Measurements from ENCODE around the gene NUDCD2. TPM values are rescaled to one million over a fixed set of nuclear protein-coding genes. Genes with fewer than 3 reads are reported as not detected.

NUDCD2 gene
- total and polyA plus RNA-seq, 9 of the 15 experiments (the other 6 are each of a cell fraction or from before 2014, with no cell fraction given): 14.6 to 76.9 (median 32.5) TPM

DNA sequence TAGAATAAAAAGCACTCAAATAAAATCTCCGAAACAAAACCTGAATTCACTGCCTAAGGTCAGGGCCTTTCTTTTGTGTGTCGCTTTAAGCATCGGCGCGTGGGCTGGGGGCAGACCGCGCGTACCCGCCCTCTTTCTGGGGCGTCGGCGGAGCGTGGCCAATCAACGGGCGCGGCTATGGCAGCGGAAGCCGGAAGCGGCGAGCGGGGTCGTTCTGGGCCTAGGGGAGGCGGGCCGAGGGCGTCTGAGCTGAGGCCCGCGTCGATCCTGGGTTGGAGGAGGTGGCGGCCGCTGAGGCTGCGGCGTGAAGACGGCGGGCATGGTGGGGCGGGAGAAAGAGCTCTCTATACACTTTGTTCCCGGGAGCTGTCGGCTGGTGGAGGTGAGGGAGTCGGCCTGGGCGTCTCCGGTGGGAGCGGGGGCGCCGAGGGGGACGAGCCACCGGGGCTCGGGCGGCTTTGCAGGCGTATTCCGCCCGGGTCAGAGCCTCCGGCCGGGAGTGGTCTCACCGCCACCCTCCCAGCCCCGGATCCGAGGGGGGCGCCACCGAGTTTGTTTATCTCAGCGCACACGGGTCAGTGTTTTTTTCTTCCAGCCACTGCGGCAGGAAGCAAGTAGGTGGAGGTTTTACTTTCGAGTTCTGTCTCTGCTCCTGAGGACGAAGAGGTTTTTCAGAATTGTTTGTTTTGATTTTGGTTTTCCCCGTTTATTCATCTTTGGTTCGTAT, 45.6 kb upstream of the NUDCD2 start, which contains the start of gene MAT2B (continued):
- no peak for TF ChIP-seq ZNF3 (CRISPR knock-in tag; IDR thresholded peaks at IDR 0.05)
- TF ChIP-seq ZNF197 (CRISPR knock-in tag; IDR thresholded peaks at IDR 0.05; ENCODE audit: low read depth): no peak
- no peak for TF ChIP-seq WHSC1 (IDR thresholded peaks at IDR 0.05; ENCODE audit: low read length)
- TF ChIP-seq EP300 (IDR thresholded peaks at IDR 0.05; ENCODE audit: low read length): no peak; the same call in 1 of the 2 replicates
- TF ChIP-seq IFI16 (CRISPR knock-in tag; IDR thresholded peaks at IDR 0.05): no peak
- TF ChIP-seq E2F3 (CRISPR knock-in tag; IDR thresholded peaks at IDR 0.05): no peak
- no peak for TF ChIP-seq IRF2 (CRISPR knock-in tag; IDR thresholded peaks at IDR 0.05)
- peak; percentile 50; the same call in 1 of the 2 replicates for TF ChIP-seq SIN3B (IDR thresholded peaks at IDR 0.05; ENCODE audit: low read depth)
- TF ChIP-seq CEBPG (CRISPR knock-in tag; IDR thresholded peaks at IDR 0.05): no peak
- no peak for TF ChIP-seq CEBPG (tag; conservative IDR thresholded peaks at IDR 0.05 in 1 of 2, IDR thresholded peaks at IDR 0.05 in 1 of 2)
- TF ChIP-seq ZNF586 (CRISPR knock-in tag; conservative IDR thresholded peaks at IDR 0.05): no peak
- peak; percentile 40; the same call in 1 of the 2 replicates for TF ChIP-seq GATAD2B (IDR thresholded peaks at IDR 0.05; ENCODE audit: borderline replicate concordance)
- no peak for TF ChIP-seq ZNF75A (CRISPR knock-in tag; IDR thresholded peaks at IDR 0.05)
- peak; percentile 90 for TF ChIP-seq GABPB1 (CRISPR knock-in tag; IDR thresholded peaks at IDR 0.05)
- TF ChIP-seq CAMTA2 (CRISPR knock-in tag; conservative IDR thresholded peaks at IDR 0.05): no peak
- no peak for TF ChIP-seq MLX (CRISPR knock-in tag; conservative IDR thresholded peaks at IDR 0.05)
- TF ChIP-seq HCFC1 (IDR thresholded peaks at IDR 0.05; ENCODE audit: low read depth, low read length): peak; percentile 28
- TF ChIP-seq, protein P1, sequence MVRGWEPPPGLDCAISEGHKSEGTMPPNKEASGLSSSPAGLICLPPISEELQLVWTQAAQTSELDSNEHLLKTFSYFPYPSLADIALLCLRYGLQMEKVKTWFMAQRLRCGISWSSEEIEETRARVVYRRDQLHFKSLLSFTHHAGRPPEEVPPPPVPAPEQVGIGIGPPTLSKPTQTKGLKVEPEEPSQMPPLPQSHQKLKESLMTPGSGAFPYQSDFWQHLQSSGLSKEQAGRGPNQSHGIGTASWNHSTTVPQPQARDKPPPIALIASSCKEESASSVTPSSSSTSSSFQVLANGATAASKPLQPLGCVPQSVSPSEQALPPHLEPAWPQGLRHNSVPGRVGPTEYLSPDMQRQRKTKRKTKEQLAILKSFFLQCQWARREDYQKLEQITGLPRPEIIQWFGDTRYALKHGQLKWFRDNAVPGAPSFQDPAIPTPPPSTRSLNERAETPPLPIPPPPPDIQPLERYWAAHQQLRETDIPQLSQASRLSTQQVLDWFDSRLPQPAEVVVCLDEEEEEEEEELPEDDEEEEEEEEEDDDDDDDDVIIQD (CRISPR knock-in tag; IDR thresholded peaks at IDR 0.05): no peak
- TF ChIP-seq CEBPB (tag; IDR thresholded peaks at IDR 0.05): no peak
- no peak for TF ChIP-seq HDAC8 (tag; IDR thresholded peaks at IDR 0.05)
- no peak for TF ChIP-seq ZNF354B (CRISPR knock-in tag; IDR thresholded peaks at IDR 0.05)
- peak; percentile 93 for TF ChIP-seq EGR1 (conservative IDR thresholded peaks at IDR 0.05)
- TF ChIP-seq, protein P2, sequence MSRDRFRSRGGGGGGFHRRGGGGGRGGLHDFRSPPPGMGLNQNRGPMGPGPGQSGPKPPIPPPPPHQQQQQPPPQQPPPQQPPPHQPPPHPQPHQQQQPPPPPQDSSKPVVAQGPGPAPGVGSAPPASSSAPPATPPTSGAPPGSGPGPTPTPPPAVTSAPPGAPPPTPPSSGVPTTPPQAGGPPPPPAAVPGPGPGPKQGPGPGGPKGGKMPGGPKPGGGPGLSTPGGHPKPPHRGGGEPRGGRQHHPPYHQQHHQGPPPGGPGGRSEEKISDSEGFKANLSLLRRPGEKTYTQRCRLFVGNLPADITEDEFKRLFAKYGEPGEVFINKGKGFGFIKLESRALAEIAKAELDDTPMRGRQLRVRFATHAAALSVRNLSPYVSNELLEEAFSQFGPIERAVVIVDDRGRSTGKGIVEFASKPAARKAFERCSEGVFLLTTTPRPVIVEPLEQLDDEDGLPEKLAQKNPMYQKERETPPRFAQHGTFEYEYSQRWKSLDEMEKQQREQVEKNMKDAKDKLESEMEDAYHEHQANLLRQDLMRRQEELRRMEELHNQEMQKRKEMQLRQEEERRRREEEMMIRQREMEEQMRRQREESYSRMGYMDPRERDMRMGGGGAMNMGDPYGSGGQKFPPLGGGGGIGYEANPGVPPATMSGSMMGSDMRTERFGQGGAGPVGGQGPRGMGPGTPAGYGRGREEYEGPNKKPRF (IDR thresholded peaks at IDR 0.05; ENCODE audit: low read depth, low read length): no peak
- TF ChIP-seq ATF1 (CRISPR knock-in tag; IDR thresholded peaks at IDR 0.05): no peak
- TF ChIP-seq ATF1 (tag; IDR thresholded peaks at IDR 0.05): peak; percentile 87
- peak; percentile 57; the same call in 1 of the 2 replicates for TF ChIP-seq GTF2F1 (IDR thresholded peaks at IDR 0.05; ENCODE audit: low read depth, low read length)
- TF ChIP-seq ATF7 (IDR thresholded peaks at IDR 0.05): peak; percentile 67; the same call in 1 of the 2 replicates
- TF ChIP-seq CBX8 (IDR thresholded peaks at IDR 0.05; ENCODE audit: borderline replicate concordance, extremely low read depth, low read depth, low read length, poor library complexity, severe bottlenecking): no peak

Measured in K562 (cell line).